Subcutaneous abdominal adipose tissue (tissue), 5 donors: ENCODE results near the gene ZNF687.
"Not testable (repeated sequence)": the region's sequence is repeated elsewhere in the genome, so short reads cannot be mapped to it uniquely, and the experiment has no call there.

Source experiments
- H3K27ac ChIP-seq: one replicate; pipeline ENCODE4 v1.7.0; 2013; ENCODE audit warnings: low read depth, mild to moderate bottlenecking, inconsistent platforms, low read length, moderate library complexity
- H3K27me3 ChIP-seq, 5 donors: one replicate each; pipeline ENCODE4 v1.7.0; 2013; ENCODE audit warnings: low read length in 5 of 5, inconsistent platforms in 1 of 5; ENCODE audit not compliant: control insufficient read depth in 5 of 5, insufficient read depth in 4 of 5
- H3K36me3 ChIP-seq, 5 donors: one replicate each; pipeline ENCODE4 v1.7.0; 2013; ENCODE audit warnings: low read length in 5 of 5; ENCODE audit not compliant: control insufficient read depth in 5 of 5, insufficient read depth in 5 of 5
- H3K4me1 ChIP-seq, 5 donors: one replicate each; pipeline ENCODE4 v1.7.0; 2013; ENCODE audit warnings: low read length in 5 of 5, mild to moderate bottlenecking in 3 of 5, moderate library complexity in 1 of 5; ENCODE audit not compliant: control insufficient read depth in 5 of 5, insufficient read depth in 5 of 5
- H3K4me3 ChIP-seq, 5 donors: one replicate each; pipeline ENCODE4 v1.7.0; 2013; ENCODE audit warnings: low read length in 5 of 5, low read depth in 1 of 5
- H3K9ac ChIP-seq, 5 donors: one replicate each; pipeline ENCODE4 v1.7.0; 2013; ENCODE audit warnings: low read length in 5 of 5, mild to moderate bottlenecking in 4 of 5, moderate library complexity in 3 of 5
- H3K9me3 ChIP-seq, 5 donors: one replicate each; pipeline ENCODE4 v1.7.0; 2013; ENCODE audit warnings: low read length in 5 of 5; ENCODE audit not compliant: control insufficient read depth in 5 of 5
- donor health status: healthy.
- donor health status: healthy.
- donor health status: healthy.
- donor health status: healthy.
- donor health status: healthy.

The ZNF687 gene

DNA sequence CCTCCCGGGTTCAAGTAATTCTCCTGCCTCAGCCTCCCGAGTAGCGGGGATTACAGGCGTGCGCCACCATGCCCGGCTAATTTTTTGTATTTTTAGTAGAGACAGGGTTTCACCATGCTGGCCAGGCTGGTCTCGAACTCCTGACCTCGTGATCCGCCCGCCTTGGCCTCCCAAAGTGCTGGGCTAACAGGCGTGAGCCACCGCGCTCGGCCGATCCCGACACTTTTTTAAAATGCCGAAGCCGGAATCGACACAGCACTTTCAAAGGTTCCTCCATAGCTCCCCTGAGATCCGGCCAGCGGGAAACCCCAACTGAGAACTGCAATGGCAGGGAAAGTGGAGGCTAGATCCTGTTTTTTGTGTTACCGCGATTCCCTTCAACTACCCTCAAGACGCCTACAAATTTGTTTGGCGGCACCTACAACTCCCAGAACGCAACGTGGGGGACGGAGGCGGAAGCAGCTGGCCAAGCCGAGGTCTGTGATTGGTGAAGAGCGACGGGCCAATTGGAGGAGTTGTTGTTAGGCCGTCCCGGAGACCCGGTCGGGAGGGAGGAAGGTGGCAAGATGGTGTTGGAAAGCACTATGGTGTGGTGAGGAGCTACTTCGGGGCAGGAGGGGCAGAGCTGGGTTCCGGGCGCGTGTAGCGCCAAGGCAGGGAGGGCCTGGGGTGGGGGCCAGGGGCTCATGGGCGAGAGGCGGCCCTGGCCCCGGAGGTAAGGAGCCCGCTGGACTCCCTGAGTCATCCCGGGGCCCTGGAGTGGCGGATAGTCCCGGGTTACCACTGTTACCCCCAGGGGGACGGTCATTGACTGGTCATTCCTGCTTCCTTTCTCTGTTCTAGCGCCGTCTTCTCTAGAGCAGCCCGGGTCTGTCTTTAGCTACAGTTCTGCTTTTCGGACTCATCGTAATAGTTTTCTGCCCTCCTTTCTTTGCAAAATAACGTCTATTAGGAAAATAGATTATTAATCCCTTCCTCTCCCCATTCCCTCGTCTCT, 27.6 kb upstream of the ZNF687 start, which contains the start of gene PSMD4:
PSMD4 (plus strand) TSS at position 518 of the 997 bp plus-strand sequence; CDS start at position 567, 49 bp downstream.
- Histone ChIP-seq H3K27ac (peak within 1 kb of the TSS; percentile 96), H3K27me3 (no peaks in the 10 kb centered on the region)

DNA sequence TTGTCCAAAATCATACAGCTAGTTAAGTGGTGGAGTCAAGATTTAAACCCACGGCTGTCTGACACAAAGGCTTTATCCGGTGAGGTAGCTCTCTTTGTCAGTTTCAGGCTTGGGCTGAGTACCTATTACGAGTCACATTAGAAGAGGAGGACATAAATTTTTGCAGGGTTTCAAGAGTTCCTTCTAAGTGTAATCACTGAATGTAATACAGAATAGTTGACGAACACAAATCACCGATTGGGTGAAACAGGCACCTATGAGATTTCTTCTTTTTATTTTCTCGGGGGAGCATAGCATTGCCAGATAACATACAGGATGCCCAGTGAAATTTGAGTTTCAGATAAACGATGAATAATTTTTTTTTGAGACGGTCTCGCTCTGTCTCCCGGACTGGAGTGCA, 26.7 kb upstream of the ZNF687 start:
- Histone ChIP-seq H3K36me3 (peaks cover 0 to 1% (median 0%) of the 10 kb centered on the region in 5 donors), H3K4me1 (peaks cover 0 to 12% (median 11%) of the 10 kb centered on the region in 5 donors), H3K27ac (peak overlapping the region; percentile 96), H3K4me3 (peak overlapping the region; percentile 57 to 88 (median 81)), H3K27me3 (no peaks in the 10 kb centered on the region), H3K9ac (peak overlapping the region; percentile 74 to 95 (median 91)), H3K9me3 (no peaks in the 10 kb centered on the region)

More for the DNA sequence above, 27.6 kb upstream of the ZNF687 start, which contains the start of gene PSMD4:
- Histone ChIP-seq H3K36me3 (peaks cover 0 to 9% (median 6%) of the 10 kb centered on the region in 5 donors), H3K4me3 (peak within 1 kb of the TSS; percentile 57 to 88 (median 81)), H3K9me3 (no peaks in the 10 kb centered on the region), H3K4me1 (peaks cover 0 to 12% (median 11%) of the 10 kb centered on the region in 5 donors), H3K9ac (peak within 1 kb of the TSS; percentile 74 to 95 (median 91))

DNA sequence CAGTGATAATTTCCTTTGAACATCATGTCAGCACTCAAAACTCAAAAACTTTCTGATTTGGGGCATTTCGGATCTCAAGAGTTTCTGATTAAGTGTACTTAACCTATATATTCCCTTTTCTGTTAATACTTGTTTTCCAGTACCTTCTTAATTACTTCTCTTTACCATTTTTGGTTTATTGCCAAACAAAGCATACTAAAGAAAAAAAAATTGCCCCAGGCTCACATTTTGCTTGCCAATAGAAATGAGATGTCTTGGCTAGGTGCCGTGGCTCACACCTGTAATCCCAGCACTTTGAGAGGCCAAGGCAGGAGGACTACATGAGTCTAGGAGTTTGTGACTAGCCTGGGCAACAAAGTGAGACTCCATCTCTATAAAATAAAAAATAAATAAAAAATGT, 22.7 kb upstream of the ZNF687 start:
- Histone ChIP-seq H3K9me3 (no peaks in the 10 kb centered on the region), H3K4me1 (peaks cover 0 to 12% (median 11%) of the 10 kb centered on the region in 5 donors), H3K27ac (no peak overlapping the region), H3K27me3 (no peaks in the 10 kb centered on the region), H3K9ac (no peak overlapping the region), H3K36me3 (peaks cover 0 to 21% (median 16%) of the 10 kb centered on the region in 5 donors), H3K4me3 (no peak overlapping the region)

DNA sequence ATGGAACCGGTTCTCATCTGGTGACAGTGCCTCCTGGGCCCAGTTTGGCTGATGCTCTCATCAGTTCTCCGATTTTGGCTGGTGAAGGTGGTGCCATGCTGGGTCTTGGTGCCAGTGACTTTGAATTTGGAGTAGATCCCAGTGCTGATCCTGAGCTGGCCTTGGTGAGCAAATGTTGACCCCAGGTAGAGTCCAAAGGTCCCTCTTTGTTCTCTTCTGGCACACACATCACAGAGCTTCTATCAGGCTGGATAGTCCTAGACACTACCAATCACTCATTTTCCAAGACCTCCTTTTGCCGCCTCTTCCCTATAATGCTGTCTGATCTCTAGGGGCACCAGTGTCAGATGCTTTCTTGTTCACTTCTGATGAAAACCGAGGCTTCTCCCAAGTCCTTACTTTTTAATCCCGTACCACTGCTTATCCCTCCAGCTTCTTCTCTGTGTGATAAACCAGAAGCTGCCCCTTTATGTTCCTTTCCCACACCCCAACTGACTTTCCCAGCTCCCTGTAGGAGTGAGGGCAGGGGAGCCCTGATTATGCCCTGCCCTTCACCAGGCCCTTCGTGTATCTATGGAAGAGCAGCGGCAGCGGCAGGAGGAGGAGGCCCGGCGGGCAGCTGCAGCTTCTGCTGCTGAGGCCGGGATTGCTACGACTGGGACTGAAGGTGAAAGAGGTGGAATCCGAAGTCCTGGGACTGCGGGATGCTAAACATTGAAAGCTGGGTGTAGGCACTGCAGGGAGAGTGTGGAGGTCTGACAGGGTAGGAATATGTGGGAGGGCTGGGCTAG, 16.5 kb upstream of the ZNF687 start:
- Histone ChIP-seq H3K27ac (no peak overlapping the region), H3K36me3 (peaks cover 6 to 70% (median 62%) of the 10 kb centered on the region in 5 donors), H3K27me3 (no peaks in the 10 kb centered on the region)

DNA sequence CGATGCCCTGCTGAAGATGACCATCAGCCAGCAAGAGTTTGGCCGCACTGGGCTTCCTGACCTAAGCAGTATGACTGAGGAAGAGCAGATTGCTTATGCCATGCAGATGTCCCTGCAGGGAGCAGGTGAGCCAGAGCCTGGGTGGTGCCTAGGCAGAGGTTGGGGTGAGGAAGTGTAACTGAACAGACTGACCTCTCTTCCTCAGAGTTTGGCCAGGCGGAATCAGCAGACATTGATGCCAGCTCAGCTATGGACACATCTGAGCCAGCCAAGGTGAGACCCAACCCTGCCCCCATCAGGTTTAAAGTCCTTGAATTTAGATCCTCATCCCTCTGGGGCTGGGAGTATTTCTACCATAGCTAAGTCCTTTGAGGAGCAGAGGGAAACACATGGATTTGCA, 15.8 kb upstream of the ZNF687 start:
- H3K4me3 ChIP-seq, result no peak overlapping the region
- H3K36me3 ChIP-seq, result peaks cover 6 to 70% (median 62%) of the 10 kb centered on the region in 5 donors
- no peaks in the 10 kb centered on the region for H3K4me1 ChIP-seq
- H3K9ac ChIP-seq, result no peak overlapping the region
- no peaks in the 10 kb centered on the region for H3K27me3 ChIP-seq
- H3K9me3 ChIP-seq, result no peaks in the 10 kb centered on the region
- H3K27ac ChIP-seq, result no peak overlapping the region

More for the DNA sequence above, 16.5 kb upstream of the ZNF687 start:
- no peak overlapping the region for H3K4me3 ChIP-seq
- no peaks in the 10 kb centered on the region for H3K4me1 ChIP-seq
- H3K9ac ChIP-seq, result no peak overlapping the region
- H3K9me3 ChIP-seq, result no peaks in the 10 kb centered on the region

DNA sequence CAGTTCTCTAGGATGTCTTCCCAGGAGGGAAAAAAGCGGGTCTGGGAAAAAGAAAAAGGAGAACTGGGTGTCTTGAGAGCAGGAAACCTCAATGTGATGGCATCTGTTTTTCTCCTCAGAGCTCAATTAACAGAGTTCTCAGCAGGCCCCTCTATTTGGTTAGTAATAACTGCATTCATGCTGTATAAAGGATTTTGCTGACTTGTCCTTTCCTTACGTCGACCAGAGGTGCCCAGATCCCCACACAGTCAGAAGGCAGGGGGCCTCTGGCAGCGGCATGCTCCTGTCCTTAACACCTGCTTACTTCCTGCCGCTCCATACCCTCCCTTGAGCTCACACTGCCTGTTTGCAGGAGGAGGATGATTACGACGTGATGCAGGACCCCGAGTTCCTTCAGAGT, 15.3 kb upstream of the ZNF687 start:
- Histone ChIP-seq H3K4me3 (no peak overlapping the region), H3K9me3 (no peaks in the 10 kb centered on the region), H3K36me3 (peaks cover 6 to 70% (median 62%) of the 10 kb centered on the region in 5 donors), H3K4me1 (peaks cover 0 to 4% (median 0%) of the 10 kb centered on the region in 5 donors), H3K27me3 (no peaks in the 10 kb centered on the region), H3K27ac (no peak overlapping the region), H3K9ac (no peak overlapping the region)

DNA sequence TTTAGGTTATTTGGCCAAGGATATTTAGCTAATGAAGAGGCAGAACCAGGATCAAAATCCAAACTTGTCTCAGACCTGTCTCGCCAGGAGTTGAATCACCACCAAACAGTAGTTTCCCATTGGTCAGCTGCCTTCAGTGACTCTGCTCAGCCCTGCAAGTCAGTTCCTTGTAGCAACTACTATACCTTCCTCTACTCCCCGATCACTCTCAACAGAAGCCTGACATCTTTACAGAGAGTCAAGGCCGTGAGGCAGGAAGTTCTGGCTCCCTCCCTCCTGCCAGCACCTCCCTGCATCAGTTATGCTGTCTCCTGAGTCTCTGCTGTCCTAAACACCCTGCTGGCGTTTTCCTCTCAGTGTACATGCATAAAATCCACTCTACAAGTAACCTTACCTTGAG, 14.3 kb upstream of the ZNF687 start:
- peaks cover 6 to 60% (median 55%) of the 10 kb centered on the region in 5 donors for H3K36me3 ChIP-seq
- no peak overlapping the region for H3K9ac ChIP-seq
- H3K4me1 ChIP-seq, result peaks cover 0 to 4% (median 0%) of the 10 kb centered on the region in 5 donors
- H3K27me3 ChIP-seq, result no peaks in the 10 kb centered on the region
- H3K4me3 ChIP-seq, result no peak overlapping the region
- H3K27ac ChIP-seq, result no peak overlapping the region
- H3K9me3 ChIP-seq, result no peaks in the 10 kb centered on the region

DNA sequence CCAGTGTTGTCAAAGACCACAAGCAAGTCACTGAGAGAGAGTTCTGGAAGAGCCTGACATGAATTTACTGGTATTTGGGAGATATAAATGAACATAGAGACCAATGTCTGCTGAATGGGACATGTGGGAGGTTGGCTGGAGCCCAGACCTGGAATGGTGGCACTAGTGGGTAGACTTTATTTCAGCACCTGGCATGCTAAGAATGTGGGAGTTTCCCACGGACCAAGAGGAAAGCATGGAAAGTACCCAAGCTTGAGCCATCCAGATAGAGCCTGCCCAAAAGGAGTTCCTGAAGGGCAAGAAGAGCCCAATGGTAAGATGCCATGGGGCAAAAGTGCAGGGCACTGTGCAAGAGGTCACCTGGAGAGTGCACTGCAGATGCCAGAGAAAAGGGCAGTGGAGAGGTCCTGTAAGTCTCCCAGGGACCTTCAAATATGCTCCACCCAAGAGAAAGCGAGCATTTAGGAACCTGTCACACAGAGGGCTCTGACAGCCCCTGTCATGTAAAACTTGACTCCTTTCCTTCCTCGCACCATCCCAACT, 8.1 kb upstream of the ZNF687 start:
- Histone ChIP-seq H3K9ac (peak overlapping the region in 1 of 5 donors; percentile 19), H3K9me3 (no peaks in the 10 kb centered on the region), H3K36me3 (peaks cover 0 to 8% (median 6%) of the 10 kb centered on the region in 5 donors), H3K4me3 (no peak overlapping the region), H3K27ac (no peak overlapping the region), H3K4me1 (peaks cover 0 to 10% (median 8%) of the 10 kb centered on the region in 5 donors), H3K27me3 (no peaks in the 10 kb centered on the region)

DNA sequence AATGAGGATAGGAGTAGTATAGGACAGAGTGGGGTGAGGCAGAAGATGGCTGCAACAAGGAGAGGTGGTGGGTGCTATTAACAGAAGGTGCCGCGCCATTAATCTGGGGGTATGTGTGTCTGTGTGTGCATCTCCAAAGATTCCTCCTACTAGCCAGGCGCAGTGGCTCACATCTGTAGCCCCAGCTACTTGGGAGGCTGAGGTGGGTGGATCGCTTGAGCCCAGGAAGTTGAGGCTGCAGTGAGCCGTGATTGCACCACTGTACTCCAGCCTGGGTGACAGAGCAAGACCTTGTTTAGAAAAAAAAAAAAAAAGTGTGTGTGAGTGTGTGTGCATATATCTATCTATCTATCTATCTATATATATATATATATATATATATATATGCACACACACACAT, 6.8 kb upstream of the ZNF687 start:
- H3K36me3 ChIP-seq, H3K27ac ChIP-seq, H3K27me3 ChIP-seq, H3K4me3 ChIP-seq, H3K9me3 ChIP-seq, H3K9ac ChIP-seq, H3K4me1 ChIP-seq: not testable (repeated sequence)
